H1 (cell line): ENCODE results near the gene UVRAG. TPM values are rescaled to one million over a fixed set of nuclear protein-coding genes. Genes with fewer than 3 reads are reported as not detected.

Source experiments
- CTCF ChIA-PET: fragments of 300-600 bp; sonication (Branson Sonifier 250); formaldehyde crosslinking; loops from one replicate; lab custom pipeline; 2021; ENCODE audit not compliant: partially characterized antibody; lab: Charles Lee
- POLR2A ChIA-PET: fragments of 300-600 bp; sonication (Branson Sonifier 250); formaldehyde crosslinking; loops from one replicate; lab custom pipeline; 2021; ENCODE audit warnings: inconsistent platforms; ENCODE audit not compliant: partially characterized antibody; lab: Charles Lee
- DNase-seq, 2 experiments: peaks; one replicate each; pipeline versions ENCODE4 v3.0.0 to v3.0.0-alpha.2; 2010 to 2022; ENCODE audit warnings: low spot score in 2 of 2, low read depth in 1 of 2, mixed read lengths in 1 of 2
- FAIRE-seq: peaks from 2 replicates; lab custom pipeline; 2011; peaks lifted over from hg19 to GRCh38; lab: Jason Lieb, UNC
- H2AFZ ChIP-seq: 2 replicates; pipeline ENCODE4 v1.8.1; 2012; ENCODE audit warnings: low read length, inconsistent platforms
- H2AK5ac ChIP-seq: 2 replicates; pipeline ENCODE4 v1.6.1; 2013; ENCODE audit warnings: low read depth, low read length
- H2BK120ac ChIP-seq: replicated peaks from 2 replicates; pipeline ENCODE3; 2013; ENCODE audit warnings: low read depth, low read length, inconsistent platforms
- H2BK12ac ChIP-seq: 2 replicates; pipeline ENCODE4 v1.6.1; 2013; ENCODE audit warnings: low read depth, low read length
- H2BK15ac ChIP-seq: 2 replicates; pipeline ENCODE4 v1.6.1; 2013; ENCODE audit warnings: low read length
- H2BK20ac ChIP-seq: 2 replicates; pipeline ENCODE4 v1.6.1; 2013; ENCODE audit warnings: low read length
- H2BK5ac ChIP-seq: 2 replicates; pipeline ENCODE4 v1.6.1; 2013; ENCODE audit warnings: low read depth, low read length
- H3K14ac ChIP-seq: 2 replicates; pipeline ENCODE4 v1.6.1; 2013; ENCODE audit warnings: inconsistent platforms; ENCODE audit not compliant: insufficient read length
- H3K18ac ChIP-seq: 2 replicates; pipeline ENCODE4 v1.6.1; 2013; ENCODE audit warnings: low read length; ENCODE audit errors: extremely low read depth
- H3K23ac ChIP-seq: 2 replicates; pipeline ENCODE4 v1.6.1; 2013; ENCODE audit warnings: inconsistent platforms; ENCODE audit not compliant: insufficient read length
- H3K23me2 ChIP-seq: 2 replicates; pipeline ENCODE4 v1.6.1; 2013; ENCODE audit warnings: low read depth, low read length
- H3K27ac ChIP-seq: 2 replicates; pipeline ENCODE4 v1.6.1; 2011; ENCODE audit warnings: low read depth, low read length, inconsistent platforms
- H3K27me3 ChIP-seq, 4 experiments: replicated peaks in 1 of 4; 1 replicate in 1 of 4; 2 replicates in 3 of 4; pipeline versions ENCODE4 v1.6.1 to v1.8.1; 2011 to 2013; ENCODE audit warnings: low read length in 3 of 4, mild to moderate bottlenecking in 3 of 4, inconsistent platforms in 2 of 4, mixed read lengths in 2 of 4, moderate library complexity in 1 of 4; ENCODE audit not compliant: control insufficient read depth in 3 of 4, insufficient read depth in 3 of 4; ENCODE audit errors: extremely low read depth in 1 of 4
- H3K36me3 ChIP-seq, 4 experiments: 2 replicates each; pipeline versions ENCODE4 v1.6.1 to v1.8.1; 2011 to 2013; ENCODE audit warnings: mild to moderate bottlenecking in 4 of 4, low read length in 3 of 4, moderate library complexity in 2 of 4, control low read depth in 1 of 4, inconsistent platforms in 1 of 4; ENCODE audit not compliant: insufficient read depth in 4 of 4, control insufficient read depth in 2 of 4
- H3K4ac ChIP-seq: replicated peaks from 2 replicates; pipeline ENCODE3; 2013; ENCODE audit warnings: low read length, low read depth, mixed read lengths, inconsistent platforms; ENCODE audit not compliant: insufficient read length
- H3K4me1 ChIP-seq, 4 experiments: replicated peaks in 1 of 4; 1 replicate in 1 of 4; 2 replicates in 3 of 4; pipeline versions ENCODE4 v1.6.1 to v1.8.1; 2011 to 2013; ENCODE audit warnings: low read length in 3 of 4, inconsistent platforms in 2 of 4, mixed read lengths in 1 of 4; ENCODE audit not compliant: insufficient read depth in 4 of 4, control insufficient read depth in 3 of 4
- H3K4me2 ChIP-seq, 2 experiments: 2 replicates each; pipeline versions ENCODE4 v1.6.1 to v1.8.1; 2011 to 2013; ENCODE audit warnings: low read depth in 2 of 2, low read length in 2 of 2, control low read depth in 1 of 2, inconsistent platforms in 1 of 2, mild to moderate bottlenecking in 1 of 2; ENCODE audit not compliant: insufficient read depth in 1 of 2
- H3K4me3 ChIP-seq, 4 experiments: fragments of 200-600, 300-600 bp in 1 of 4; sonication (generic), shearing (Covaris generic), sonication (Bioruptor Twin) in 1 of 4; 2 replicates each; pipeline versions ENCODE4 v1.5.1 to v1.8.1; 2011 to 2016; ENCODE audit warnings: low read length in 4 of 4, low read depth in 3 of 4, control low read depth in 2 of 4, inconsistent platforms in 2 of 4, mild to moderate bottlenecking in 2 of 4, mixed read lengths in 1 of 4, moderate library complexity in 1 of 4; ENCODE audit not compliant: insufficient read depth in 2 of 4; ENCODE audit errors: extremely low read depth in 1 of 4
- H3K56ac ChIP-seq: replicated peaks from 2 replicates; pipeline ENCODE3; 2013; ENCODE audit warnings: low read depth, mild to moderate bottlenecking, mixed read lengths, low read length, inconsistent platforms; ENCODE audit not compliant: insufficient read length
- H3K79me1 ChIP-seq: 2 replicates; pipeline ENCODE4 v1.6.1; 2013; ENCODE audit warnings: low read depth, low read length, control low read depth
- H3K79me2 ChIP-seq, 2 experiments: 2 replicates each; pipeline versions ENCODE4 v1.6.1 to v1.8.1; 2012 to 2013; ENCODE audit warnings: low read length in 2 of 2, mild to moderate bottlenecking in 2 of 2, inconsistent platforms in 1 of 2; ENCODE audit not compliant: insufficient read depth in 2 of 2, control insufficient read depth in 1 of 2
- H3K9ac ChIP-seq, 4 experiments: replicated peaks in 1 of 4; 1 replicate in 1 of 4; 2 replicates in 3 of 4; pipeline versions ENCODE4 v1.6.1 to v1.8.1; 2011 to 2013; ENCODE audit warnings: low read depth in 3 of 4, low read length in 3 of 4, control low read depth in 2 of 4, mild to moderate bottlenecking in 2 of 4, moderate library complexity in 2 of 4, inconsistent platforms in 1 of 4; ENCODE audit errors: extremely low read depth in 1 of 4
- H3K9me3 ChIP-seq, 2 experiments: 2 replicates each; pipeline versions ENCODE4 v1.6.1 to v1.8.1; 2012 to 2013; ENCODE audit warnings: mild to moderate bottlenecking in 2 of 2, moderate library complexity in 2 of 2, control low read depth in 1 of 2, inconsistent platforms in 1 of 2, low read depth in 1 of 2, low read length in 1 of 2, mixed read lengths in 1 of 2; ENCODE audit not compliant: insufficient read depth in 2 of 2
- H4K20me1 ChIP-seq, 2 experiments: replicated peaks in 1 of 2; 2 replicates each; pipeline versions ENCODE3 to v1.8.1; 2011 to 2013; ENCODE audit warnings: inconsistent platforms in 2 of 2, low read length in 2 of 2, mild to moderate bottlenecking in 1 of 2; ENCODE audit not compliant: insufficient read depth in 2 of 2, control insufficient read depth in 1 of 2
- H4K5ac ChIP-seq: 2 replicates; pipeline ENCODE4 v1.6.1; 2013; ENCODE audit warnings: low read length, low read depth, mixed read lengths, inconsistent platforms; ENCODE audit not compliant: insufficient read length
- H4K8ac ChIP-seq: 2 replicates; pipeline ENCODE4 v1.8.0; 2013; ENCODE audit warnings: mild to moderate bottlenecking, moderate library complexity, low read length, inconsistent platforms; ENCODE audit not compliant: insufficient read depth; ENCODE audit errors: extremely low read depth
- H4K91ac ChIP-seq: replicated peaks from 2 replicates; pipeline ENCODE3; 2013; ENCODE audit warnings: low read length, mixed read lengths, inconsistent platforms; ENCODE audit not compliant: insufficient read length
- CBX8 ChIP-seq: fragments of 300-800, 300-1000 bp; sonication (generic); IDR thresholded peaks from 2 replicates; pipeline ENCODE4 v1.7.1; 2016; ENCODE audit warnings: low read depth, low read length, borderline replicate concordance
- EP300 ChIP-seq, 2 experiments: IDR thresholded peaks; 1 replicate in 1 of 2; 2 replicates in 1 of 2; pipeline ENCODE4 v1.6.1; 2011 to 2012; ENCODE audit warnings: low read depth in 2 of 2, low read length in 2 of 2, mild to moderate bottlenecking in 2 of 2, borderline replicate concordance in 1 of 2, inconsistent platforms in 1 of 2, moderate library complexity in 1 of 2
- FOSL1 ChIP-seq: IDR thresholded peaks from 2 replicates; pipeline ENCODE4 v1.6.1; 2011; ENCODE audit warnings: mild to moderate bottlenecking, low read depth, low read length, moderate library complexity; ENCODE audit not compliant: insufficient read depth
- RBBP5 ChIP-seq: IDR thresholded peaks from 2 replicates; pipeline ENCODE4 v1.7.1; 2012; ENCODE audit warnings: low read depth, mild to moderate bottlenecking, inconsistent platforms, low read length, moderate library complexity, borderline replicate concordance
- RXRA ChIP-seq: IDR thresholded peaks from 2 replicates; pipeline ENCODE4 v1.6.1; 2011; ENCODE audit warnings: low read depth, mild to moderate bottlenecking, low read length, moderate library complexity; ENCODE audit not compliant: insufficient read depth
- SAP30 ChIP-seq: fragments of 300-600 bp; sonication (generic); IDR thresholded peaks from 2 replicates; pipeline ENCODE4 v1.7.1; 2012; ENCODE audit warnings: low read length, moderate library complexity, mild to moderate bottlenecking, inconsistent platforms; ENCODE audit not compliant: insufficient read depth, insufficient replicate concordance
- WGBS, 2 experiments: shearing (Covaris generic) in 1 of 2; methylation state at CpG; one replicate each; pipeline versions ENCODE4 v1.1.6 to v1.1.7; 2013 to 2015; ENCODE audit warnings: low lambda C conversion rate in 2 of 2, mixed read lengths in 2 of 2, inconsistent platforms in 1 of 2, low coverage in 1 of 2, missing lambda C conversion rate in 1 of 2; ENCODE audit not compliant: insufficient replicate concordance in 2 of 2, insufficient coverage in 1 of 2, insufficient read length in 1 of 2; ENCODE audit errors: extremely low coverage in 1 of 2, missing lambda C conversion rate in 1 of 2; 5-methylcytosine and 5-hydroxymethylcytosine counted together
- polyA plus RNA-seq, 7 experiments: library from polyadenylated mRNA; depleted of rRNA in 3 of 7; stranded (reverse) in 5 of 7; unstranded in 2 of 7; fragments of >200 nt in 5 of 7; fragments of 200-250 nt in 2 of 7; gene quantifications; 1 replicate in 5 of 7; 2 replicates in 1 of 7; 4 replicates in 1 of 7; pipeline versions ENCODE4 v1.2.1 to v1.2.3, GENCODE V29; 2011 to 2013; ENCODE audit warnings: missing spikeins in 2 of 7, mixed read lengths in 2 of 7
- total RNA-seq: library from RNA; stranded (reverse); fragmentation: NEBNext Ultra II Directional; extraction: Animal tissue kit (Norgen Biotek cat#: 25700); gene quantifications from 2 replicates; pipeline ENCODE4 v1.2.1, GENCODE V29; 2021

The UVRAG gene
- total and polyA plus RNA-seq, 2 of the 8 experiments (the other 6 are each of a cell fraction or from before 2014, with no cell fraction given): 5.5 to 14.7 TPM

GRCh38 chr11:76124905-76125770 is 310.1 kb downstream of the UVRAG start:
- H4K91ac ChIP-seq: no peak overlapping the region
- FAIRE-seq: no peak
- H2BK20ac ChIP-seq: no peak overlapping the region
- H4K8ac ChIP-seq: no peak overlapping the region
- H3K18ac ChIP-seq: no peak overlapping the region
- no peak for TF ChIP-seq RBBP5
- TF ChIP-seq FOSL1: no peak
- TF ChIP-seq SAP30: no peak
- TF ChIP-seq RXRA: no peak
- no peak for TF ChIP-seq CBX8
- no peak for TF ChIP-seq EP300 (IDR thresholded peaks at IDR 0.05; ENCODE audit: borderline replicate concordance in 1 of 2, low read depth in 2 of 2, low read length in 2 of 2)
- H2BK120ac ChIP-seq: no peak overlapping the region
- no peak overlapping the region for H3K14ac ChIP-seq
- H2BK12ac ChIP-seq: no peak overlapping the region
- no peaks in the 10 kb centered on the region for H3K79me2 ChIP-seq
- H3K4ac ChIP-seq: no peak overlapping the region
- H2AK5ac ChIP-seq: no peak overlapping the region
- ChIA-PET POLR2A (no interaction called here), CTCF (interaction anchor here (0.5 to 2.2 kb wide), 7 partner anchors 11 to 442 kb away, joined by 3 to 8 read pairs (median 3); no protein-coding TSS in a partner anchor)
- no peak overlapping the region for H3K56ac ChIP-seq
- H3K9ac ChIP-seq: no peak overlapping the region
- no peak overlapping the region for H3K4me2 ChIP-seq
- H3K27ac ChIP-seq: no peak overlapping the region
- no peak for DNase-seq
- H3K36me3 ChIP-seq: no peaks in the 10 kb centered on the region
- H2AFZ ChIP-seq: no peak overlapping the region
- WGBS, 2 experiments: 90% methylated on average over 8 of the region's 8 CpGs; no CpG with 5 or more reads in 1 of the 2 experiments
- no peak overlapping the region for H2BK5ac ChIP-seq
- H4K20me1 ChIP-seq: no peaks in the 10 kb centered on the region
- H3K23me2 ChIP-seq: no peaks in the 10 kb centered on the region
- H2BK15ac ChIP-seq: no peak overlapping the region
- H3K4me1 ChIP-seq: peaks cover 0 to 12% (median 4%) of the 10 kb centered on the region in 4 experiments; a peak in 6 of 7 replicates
- no peak overlapping the region for H3K4me3 ChIP-seq
- H3K9me3 ChIP-seq: no peaks in the 10 kb centered on the region
- H3K79me1 ChIP-seq: no peaks in the 10 kb centered on the region
- H4K5ac ChIP-seq: no peak overlapping the region
- no peaks in the 10 kb centered on the region for H3K27me3 ChIP-seq
- no peak overlapping the region for H3K23ac ChIP-seq
